Stimulated activated effector memory CD8-positive, alpha-beta T cell treated with anti-CD3 and anti-CD28 coated beads, Interleukin-12 subunit alpha, Interleukin-12 subunit beta, amount 100 ng/mL, for 72 hours (primary cell): ENCODE results near the gene RAB40C.
A peak's percentile ranks its signal among the peaks of the same experiment; 100 is the strongest.

Experiments
- ATAC-seq: fragments of 150-1000 bp; cut with Tn5 transposase; 2 replicates; pipeline ENCODE4 v1.10.0; 2021
- DNase-seq, 2 donors: peaks; one replicate each; pipeline ENCODE4 v3.0.0; 2021 to 2022; ENCODE audit warnings: low spot score in 2 of 2
- H3K27ac Mint-ChIP-seq: one replicate; pipeline ENCODE4 v1.8.0; 2022; ENCODE audit warnings: mild to moderate bottlenecking, mixed read lengths
- H3K36me3 Mint-ChIP-seq: one replicate; pipeline ENCODE4 v1.8.0; 2022; ENCODE audit warnings: mild to moderate bottlenecking, mixed read lengths
- H3K4me1 Mint-ChIP-seq: one replicate; pipeline ENCODE4 v1.8.0; 2022; ENCODE audit warnings: mixed read lengths
- H3K4me3 Mint-ChIP-seq: one replicate; pipeline ENCODE4 v1.8.0; 2022; ENCODE audit warnings: mild to moderate bottlenecking, mixed read lengths
- H3K9me3 Mint-ChIP-seq: one replicate; pipeline ENCODE4 v1.8.0; 2022; ENCODE audit warnings: mixed read lengths

RAB40C gene

GRCh38 chr16:645852-646678 is 56.2 kb downstream of the RAB40C start:
- Mint-ChIP-seq H3K27ac (no peak overlapping the region), H3K9me3 (no peaks in the 10 kb centered on the region), H3K4me3 (no peak overlapping the region), H3K4me1 (peaks cover 37% of the 10 kb centered on the region), H3K36me3 (peaks cover 23% of the 10 kb centered on the region)
- ATAC-seq: no peak
- DNase-seq: no peak

GRCh38 chr16:646679-647172 is 56.9 kb downstream of the RAB40C start:
- peaks cover 26% of the 10 kb centered on the region for H3K36me3 Mint-ChIP-seq
- no peak for DNase-seq
- no peak for ATAC-seq
- no peaks in the 10 kb centered on the region for H3K9me3 Mint-ChIP-seq
- H3K27ac Mint-ChIP-seq: no peak overlapping the region
- peak overlapping the region; percentile 29 for H3K4me3 Mint-ChIP-seq
- H3K4me1 Mint-ChIP-seq: peaks cover 37% of the 10 kb centered on the region

DNA sequence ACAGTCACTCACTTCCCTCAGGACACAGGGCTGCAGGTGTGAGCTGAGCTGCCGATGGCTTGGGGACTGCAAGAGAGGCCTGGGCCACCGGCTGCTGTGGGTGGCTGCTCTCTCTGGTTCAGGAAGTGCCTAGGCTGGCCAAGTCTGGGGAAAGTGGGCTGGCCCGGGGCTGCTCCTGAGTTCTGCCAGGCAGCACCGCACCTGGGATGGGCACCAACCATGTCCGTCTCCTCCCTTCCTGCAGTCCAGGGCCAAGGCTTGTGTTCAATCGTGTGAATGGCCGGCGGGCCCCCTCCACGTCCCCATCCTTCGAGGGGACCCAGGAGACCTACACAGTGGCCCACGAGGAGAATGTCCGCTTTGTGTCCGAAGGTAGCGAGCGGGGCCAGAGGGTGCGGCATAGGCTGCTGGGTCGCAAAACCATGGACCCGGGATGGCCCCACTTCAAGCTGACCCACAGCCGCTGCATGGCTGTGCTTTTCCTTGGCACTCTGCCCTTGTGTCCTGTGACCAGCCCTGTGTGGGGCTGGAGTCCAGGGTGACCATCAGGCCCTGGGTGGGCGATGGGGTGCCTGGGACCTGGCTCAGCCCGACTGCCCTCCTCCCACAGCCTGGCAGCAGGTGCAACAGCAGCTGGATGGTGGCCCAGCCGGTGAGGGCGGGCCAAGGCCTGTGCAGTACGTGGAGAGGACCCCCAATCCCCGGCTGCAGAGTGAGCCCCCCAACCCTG is 57.5 kb downstream of the RAB40C start:
- peaks cover 37% of the 10 kb centered on the region for H3K4me1 Mint-ChIP-seq
- peak overlapping the region; percentile 75 for H3K4me3 Mint-ChIP-seq
- H3K36me3 Mint-ChIP-seq: peaks cover 26% of the 10 kb centered on the region
- no peak for DNase-seq
- no peaks in the 10 kb centered on the region for H3K9me3 Mint-ChIP-seq
- ATAC-seq: no peak
- peak overlapping the region; percentile 74 for H3K27ac Mint-ChIP-seq

GRCh38 chr16:648071-648780 is 58.4 kb downstream of the RAB40C start:
- Mint-ChIP-seq H3K27ac (peak overlapping the region; percentile 74), H3K9me3 (no peaks in the 10 kb centered on the region), H3K4me1 (peaks cover 37% of the 10 kb centered on the region), H3K4me3 (peak overlapping the region; percentile 75), H3K36me3 (peaks cover 26% of the 10 kb centered on the region)
- DNase-seq (peak in 1 of 2 donors; percentile 67), ATAC-seq (peak; percentile 25)

- peaks cover 30% of the 10 kb centered on the region for H3K4me1 Mint-ChIP-seq
- no peaks in the 10 kb centered on the region for H3K9me3 Mint-ChIP-seq
- H3K36me3 Mint-ChIP-seq: peaks cover 19% of the 10 kb centered on the region
- peak within 1 kb of the TSS; percentile 75 for H3K4me3 Mint-ChIP-seq
- H3K27ac Mint-ChIP-seq: peak within 1 kb of the TSS; percentile 74
- ATAC-seq (peak; percentile 93), DNase-seq (peak; percentile 85 to 96)
These were observed 59.1 kb downstream of the RAB40C start, which contains the start of gene WDR90 for GRCh38 chr16:648781-649589. Gene WDR90 (plus strand): TSS chr16:649365. CDS start chr16:649417, 52 bp downstream.

- Mint-ChIP-seq H3K9me3 (no peaks in the 10 kb centered on the region), H3K4me1 (peaks cover 24% of the 10 kb centered on the region), H3K4me3 (peak overlapping the region; percentile 75), H3K36me3 (peaks cover 13% of the 10 kb centered on the region), H3K27ac (peak overlapping the region; percentile 63)
- no peak for DNase-seq
- ATAC-seq: peak; percentile 37
These were observed 59.8 kb downstream of the RAB40C start for GRCh38 chr16:649631-650030.

GRCh38 chr16:651844-652243 is 62.0 kb downstream of the RAB40C start:
- peaks cover 16% of the 10 kb centered on the region for H3K4me1 Mint-ChIP-seq
- no peak overlapping the region for H3K27ac Mint-ChIP-seq
- DNase-seq (no peak), ATAC-seq (no peak)
- peaks cover 10% of the 10 kb centered on the region for H3K36me3 Mint-ChIP-seq
- no peak overlapping the region for H3K4me3 Mint-ChIP-seq
- H3K9me3 Mint-ChIP-seq: no peaks in the 10 kb centered on the region

DNA sequence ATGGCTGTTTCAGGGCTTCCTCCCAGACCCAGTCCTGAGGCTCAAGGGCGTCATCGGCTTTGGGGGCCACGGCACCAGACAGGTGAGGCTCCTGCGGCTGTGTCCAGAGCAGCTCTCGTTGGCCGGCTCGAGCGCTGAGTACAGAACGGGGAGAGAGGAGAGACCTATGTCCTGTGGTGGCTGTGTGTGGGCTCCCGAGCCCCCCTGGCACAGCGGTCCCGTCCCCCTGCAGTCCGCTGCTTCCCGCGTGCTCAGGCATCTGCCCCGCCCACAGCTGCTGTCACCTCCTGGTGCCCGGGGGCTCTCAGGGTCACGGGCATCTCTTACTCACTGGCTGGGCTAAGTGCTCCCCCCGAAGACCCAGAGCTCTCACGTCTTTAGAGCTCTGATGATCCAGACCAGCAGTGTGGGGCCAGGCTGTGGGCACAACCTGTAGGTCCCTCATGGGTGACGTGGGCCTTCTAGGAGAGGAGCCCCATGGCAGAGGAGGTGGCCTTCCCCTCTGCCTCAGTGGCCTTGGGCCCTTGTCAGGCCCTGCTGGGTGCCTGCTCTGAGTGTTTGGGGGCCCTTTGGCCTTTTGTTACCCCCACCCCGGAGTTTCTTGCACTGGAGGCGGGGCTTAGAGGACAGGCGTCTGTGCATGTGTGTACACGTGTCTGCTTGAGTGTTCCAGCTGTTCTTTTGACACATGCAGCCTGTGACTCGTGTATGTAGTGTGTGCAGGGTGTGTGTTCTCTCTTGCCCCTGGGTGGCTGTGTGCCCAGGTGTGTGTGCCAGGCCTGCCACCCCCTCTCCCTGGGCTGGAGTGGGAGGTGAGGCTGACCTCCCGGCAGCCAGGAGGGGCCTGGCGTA is 62.8 kb downstream of the RAB40C start:
- H3K9me3 Mint-ChIP-seq: no peaks in the 10 kb centered on the region
- no peak for ATAC-seq
- H3K36me3 Mint-ChIP-seq: peaks cover 10% of the 10 kb centered on the region
- H3K27ac Mint-ChIP-seq: no peak overlapping the region
- peaks cover 16% of the 10 kb centered on the region for H3K4me1 Mint-ChIP-seq
- DNase-seq: no peak
- no peak overlapping the region for H3K4me3 Mint-ChIP-seq

DNA sequence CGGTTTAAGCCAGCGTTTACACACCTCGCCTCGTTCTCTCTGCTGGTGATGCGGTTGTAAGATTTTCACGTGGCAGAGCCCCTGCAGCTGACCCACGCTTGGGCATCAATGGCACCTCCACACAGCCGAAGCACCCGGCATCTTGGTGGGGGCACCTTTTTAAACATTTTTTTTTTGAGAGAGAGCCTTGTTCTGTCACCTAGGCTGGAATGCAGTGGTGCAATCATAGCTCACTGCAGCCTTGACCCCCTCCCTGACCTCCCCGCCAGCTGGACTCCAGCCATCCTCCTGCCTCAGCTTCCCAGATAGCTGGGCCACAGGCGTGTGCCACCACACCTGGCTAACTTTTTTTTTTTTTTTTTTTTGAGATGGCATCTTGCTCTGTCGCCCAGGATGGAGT is 64.2 kb downstream of the RAB40C start:
- Mint-ChIP-seq H3K27ac (no peak overlapping the region), H3K36me3 (peaks cover 10% of the 10 kb centered on the region), H3K4me3 (no peak overlapping the region), H3K4me1 (peaks cover 6% of the 10 kb centered on the region), H3K9me3 (no peaks in the 10 kb centered on the region)
- DNase-seq: no peak
- no peak for ATAC-seq

GRCh38 chr16:657487-657886 is 67.6 kb downstream of the RAB40C start:
- no peaks in the 10 kb centered on the region for H3K36me3 Mint-ChIP-seq
- H3K4me3 Mint-ChIP-seq: no peak overlapping the region
- no peak for DNase-seq
- ATAC-seq: no peak
- H3K27ac Mint-ChIP-seq: no peak overlapping the region
- H3K9me3 Mint-ChIP-seq: no peaks in the 10 kb centered on the region
- peaks cover 9% of the 10 kb centered on the region for H3K4me1 Mint-ChIP-seq

DNA sequence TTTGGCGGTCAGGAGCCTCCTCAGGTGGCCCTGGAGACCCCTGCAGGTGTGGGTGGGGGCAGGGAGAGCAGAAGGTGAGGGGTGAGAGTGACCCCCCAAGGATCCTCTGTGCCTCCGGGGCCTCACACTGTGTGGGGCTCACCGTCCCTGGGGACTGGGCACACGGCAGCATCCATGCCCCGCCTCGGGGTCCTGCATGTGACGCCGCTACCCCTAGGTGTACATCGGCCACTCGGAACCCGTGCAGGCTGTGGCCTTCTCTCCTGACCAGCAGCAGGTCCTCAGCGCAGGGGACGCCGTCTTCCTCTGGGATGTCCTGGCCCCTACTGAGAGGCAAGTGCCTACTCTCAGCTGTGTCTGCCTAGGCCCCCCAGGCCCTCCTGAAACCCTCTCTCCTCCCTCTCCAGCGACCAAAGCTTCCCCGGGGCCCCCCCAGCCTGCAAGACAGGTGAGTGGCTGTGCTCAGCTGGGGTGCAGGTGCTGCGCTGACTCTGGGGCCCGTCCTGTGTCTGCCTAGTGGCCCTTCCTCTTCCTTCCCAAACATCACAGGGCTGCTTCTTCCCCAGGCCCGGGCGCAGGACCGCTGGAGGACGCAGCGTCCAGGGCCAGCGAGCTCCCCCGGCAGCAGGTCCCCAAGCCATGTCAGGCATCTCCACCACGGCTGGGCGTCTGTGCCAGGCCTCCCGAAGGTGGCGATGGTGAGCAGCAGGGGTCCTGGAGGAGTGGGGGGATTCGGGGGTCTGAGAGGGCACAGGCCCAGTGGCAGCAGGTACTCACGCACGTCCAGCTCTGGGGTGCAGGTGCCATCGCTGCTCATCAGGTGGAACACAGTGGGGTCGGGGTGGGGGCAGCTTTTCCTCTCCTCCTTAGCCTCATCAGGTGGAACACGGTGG is 69.1 kb downstream of the RAB40C start:
- no peak for DNase-seq
- peaks cover 9% of the 10 kb centered on the region for H3K36me3 Mint-ChIP-seq
- no peak overlapping the region for H3K27ac Mint-ChIP-seq
- peaks cover 9% of the 10 kb centered on the region for H3K4me1 Mint-ChIP-seq
- no peaks in the 10 kb centered on the region for H3K9me3 Mint-ChIP-seq
- ATAC-seq: no peak
- H3K4me3 Mint-ChIP-seq: no peak overlapping the region

- DNase-seq: no peak
- no peak for ATAC-seq
- H3K4me3 Mint-ChIP-seq: no peak overlapping the region
- peaks cover 9% of the 10 kb centered on the region for H3K4me1 Mint-ChIP-seq
- no peaks in the 10 kb centered on the region for H3K9me3 Mint-ChIP-seq
- peaks cover 9% of the 10 kb centered on the region for H3K36me3 Mint-ChIP-seq
- H3K27ac Mint-ChIP-seq: no peak overlapping the region
These were observed 69.8 kb downstream of the RAB40C start for GRCh38 chr16:659618-660017.

DNA sequence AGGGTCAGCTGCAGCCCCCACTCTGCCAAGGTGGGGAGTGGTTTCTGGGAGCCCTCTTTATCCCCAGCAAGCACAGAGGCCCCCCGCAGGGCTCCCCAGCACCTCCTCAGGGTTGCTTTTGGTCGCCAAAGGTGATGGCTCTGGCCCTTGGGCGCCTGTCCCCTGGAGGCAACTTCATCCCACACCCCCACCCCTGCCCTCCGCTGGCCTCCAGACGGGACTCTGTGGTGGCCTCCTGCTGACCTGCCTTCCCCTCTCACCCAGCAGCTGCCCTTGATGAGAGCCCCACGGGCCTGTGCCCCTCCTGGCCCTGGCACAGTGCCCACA is 70.2 kb downstream of the RAB40C start:
- ATAC-seq: no peak
- H3K27ac Mint-ChIP-seq: no peak overlapping the region

More for the DNA sequence above, 70.2 kb downstream of the RAB40C start:
- Mint-ChIP-seq H3K36me3 (peaks cover 9% of the 10 kb centered on the region), H3K4me1 (peaks cover 9% of the 10 kb centered on the region), H3K4me3 (no peak overlapping the region), H3K9me3 (no peaks in the 10 kb centered on the region)
- DNase-seq: no peak
